Epithelial cell of proximal tubule (primary cell): ENCODE measurements around the gene NPAS3. TPM values are rescaled to one million over a fixed set of nuclear protein-coding genes. Genes with fewer than 3 reads are reported as not detected.

Source experiments
- DNase-seq: peaks from one replicate; pipeline ENCODE4 v3.0.0-alpha.2; 2011; ENCODE audit warnings: low read depth
- H3K4me3 ChIP-seq: 2 replicates; pipeline ENCODE4 v1.5.1; 2011; ENCODE audit warnings: low read depth, mild to moderate bottlenecking, low read length
- CTCF ChIP-seq: conservative IDR thresholded peaks from 2 replicates; pipeline ENCODE4 v1.5.1; 2012; ENCODE audit warnings: low read depth, mild to moderate bottlenecking, low read length
- total RNA-seq: library from RNA; depleted of rRNA; stranded (reverse); fragments of >200 nt; gene quantifications from 2 replicates; pipeline ENCODE4 v1.2.3, GENCODE V29; 2015

The NPAS3 gene
- total RNA-seq, 1 donor from 2014 or later, result 0.35 TPM

- DNase-seq, result no peak
- H3K4me3 ChIP-seq, result no peak overlapping the region
- TF ChIP-seq CTCF, result no peak
Observed at GRCh38 chr14:32940711-32941667, 2.3 kb downstream of the NPAS3 start.

- H3K4me3 ChIP-seq, result no peak overlapping the region
- TF ChIP-seq CTCF, result no peak
- no peak for DNase-seq
Observed at GRCh38 chr14:32941668-32942065, 3.0 kb downstream of the NPAS3 start.

GRCh38 chr14:32947081-32947480, 8.4 kb downstream of the NPAS3 start:
- TF ChIP-seq CTCF, result no peak
- no peak for DNase-seq
- H3K4me3 ChIP-seq, result no peak overlapping the region

- H3K4me3 ChIP-seq, result no peak overlapping the region
- no peak for DNase-seq
- TF ChIP-seq CTCF, result no peak
Observed at GRCh38 chr14:32947792-32948191, 9.1 kb downstream of the NPAS3 start.

GRCh38 chr14:32950584-32950983, 11.9 kb downstream of the NPAS3 start:
- no peak for TF ChIP-seq CTCF
- H3K4me3 ChIP-seq, result no peak overlapping the region
- DNase-seq, result no peak

- H3K4me3 ChIP-seq, result no peak overlapping the region
- DNase-seq, result no peak
- no peak for TF ChIP-seq CTCF
Observed at GRCh38 chr14:32967421-32967820, 28.7 kb downstream of the NPAS3 start.

- H3K4me3 ChIP-seq, result no peak overlapping the region
- no peak for DNase-seq
- no peak for TF ChIP-seq CTCF
Observed at GRCh38 chr14:32968972-32969544, 30.4 kb downstream of the NPAS3 start.
